Activated CD8-positive, alpha-beta memory T cell treated with anti-CD3 and anti-CD28 coated beads, Interleukin-2, amount 50 U/mL, for 24 hours (primary cell): Measurements from ENCODE around the gene TAMALIN.

Experiments
- DNase-seq: peaks from one replicate; pipeline ENCODE4 v3.0.0-alpha.2; 2020; ENCODE audit errors: extremely low read depth

TAMALIN gene

GRCh38 chr12:52055731-52056711 is 49.3 kb downstream of the TAMALIN start:
- no peak for DNase-seq

GRCh38 chr12:52056801-52057637 is 50.3 kb downstream of the TAMALIN start:
- DNase-seq, result no peak

GRCh38 chr12:52057638-52058576 is 51.2 kb downstream of the TAMALIN start:
- no peak for DNase-seq

GRCh38 chr12:52058631-52059361 is 52.0 kb downstream of the TAMALIN start:
- DNase-seq, result no peak

- DNase-seq, result no peak
Measured at GRCh38 chr12:52059582-52060497, 53.1 kb downstream of the TAMALIN start.

GRCh38 chr12:52060498-52061177 is 53.9 kb downstream of the TAMALIN start:
- DNase-seq, result no peak

GRCh38 chr12:52061470-52062166 is 54.9 kb downstream of the TAMALIN start:
- DNase-seq, result no peak

- DNase-seq, result no peak
Measured at GRCh38 chr12:52062167-52063081, 55.7 kb downstream of the TAMALIN start.

GRCh38 chr12:52063082-52063924 is 56.6 kb downstream of the TAMALIN start:
- DNase-seq, result no peak

- DNase-seq, result no peak
Measured at GRCh38 chr12:52063981-52064649, 57.4 kb downstream of the TAMALIN start.
